Caco-2 (cell line): ENCODE results near the gene NHSL2. TPM values are rescaled to one million over a fixed set of nuclear protein-coding genes. Genes with fewer than 3 reads are reported as not detected.

Experiments
- BruUV-seq: library from RNA; stranded (reverse); fragments of 400-500 nt; replicated peaks from 2 replicates; lab custom pipeline; 2021; lab: Mats Ljungman, UMichigan
- CTCF ChIA-PET: fragments of 300-600 bp; sonication (Branson Sonifier 250); formaldehyde crosslinking; loops from one replicate; lab custom pipeline; 2022; ENCODE audit warnings: antibody characterized with exemption; lab: Charles Lee
- POLR2A ChIA-PET: fragments of 300-600 bp; sonication (Branson Sonifier 250); formaldehyde crosslinking; loops from one replicate; lab custom pipeline; 2022; ENCODE audit warnings: antibody characterized with exemption; lab: Charles Lee
- DNase-seq, 2 experiments: peaks; one replicate each; pipeline versions ENCODE4 v3.0.0 to v3.0.0-alpha.2; 2020 to 2022
- H3K27me3 ChIP-seq: replicated peaks from 2 replicates; pipeline ENCODE4 v1.6.0; 2011; ENCODE audit warnings: low read length; ENCODE audit not compliant: control insufficient read depth, insufficient read depth
- H3K36me3 ChIP-seq: 2 replicates; pipeline ENCODE4 v1.5.1; 2011; ENCODE audit warnings: low read length; ENCODE audit not compliant: control insufficient read depth, insufficient read depth
- H3K4me1 ChIP-seq: fragments of 250-450 bp; sonication (Bioruptor Pico); 2 replicates; pipeline ENCODE4 v1.5.1; 2020; ENCODE audit warnings: mild to moderate bottlenecking
- H3K4me3 ChIP-seq: 2 replicates; pipeline ENCODE4 v1.5.1; 2011; ENCODE audit warnings: low read depth, mild to moderate bottlenecking, control low read depth, low read length
- H3K9me3 ChIP-seq: fragments of 250-450 bp; sonication (Bioruptor Pico); 2 replicates; pipeline ENCODE4 v1.5.1; 2020; ENCODE audit warnings: mild to moderate bottlenecking, moderate library complexity
- H3K27ac Mint-ChIP-seq: one replicate; pipeline ENCODE4 v1.8.0; 2022; ENCODE audit warnings: mixed read lengths; ENCODE audit not compliant: unreplicated experiment
- H3K27me3 Mint-ChIP-seq: one replicate; pipeline ENCODE4 v1.8.0; 2022; ENCODE audit warnings: mixed read lengths; ENCODE audit not compliant: insufficient read depth, unreplicated experiment
- H3K36me3 Mint-ChIP-seq: one replicate; pipeline ENCODE4 v1.8.0; 2022; ENCODE audit warnings: mild to moderate bottlenecking, mixed read lengths; ENCODE audit not compliant: insufficient read depth, unreplicated experiment
- H3K4me1 Mint-ChIP-seq: one replicate; pipeline ENCODE4 v1.8.0; 2022; ENCODE audit warnings: low read depth, mixed read lengths; ENCODE audit not compliant: unreplicated experiment
- H3K4me3 Mint-ChIP-seq: one replicate; pipeline ENCODE4 v1.8.0; 2022; ENCODE audit warnings: mild to moderate bottlenecking, moderate library complexity, mixed read lengths; ENCODE audit not compliant: unreplicated experiment
- H3K9me3 Mint-ChIP-seq: one replicate; pipeline ENCODE4 v1.8.0; 2022; ENCODE audit warnings: mixed read lengths; ENCODE audit not compliant: unreplicated experiment
- CTCF ChIP-seq, 2 experiments: fragments of 200-600 bp in 1 of 2; IDR thresholded peaks; 1 replicate in 1 of 2; 2 replicates in 1 of 2; pipeline versions ENCODE4 v1.5.1 to v1.8.0; 2011 to 2022; ENCODE audit warnings: antibody characterized with exemption in 1 of 2, control low read depth in 1 of 2, inconsistent platforms in 1 of 2, low read depth in 1 of 2, low read length in 1 of 2, mild to moderate bottlenecking in 1 of 2, moderate library complexity in 1 of 2; ENCODE audit not compliant: insufficient read depth in 1 of 2, severe bottlenecking in 1 of 2, unreplicated experiment in 1 of 2
- intact Hi-C: fragments of 100-400 bp; cut with micrococcal nuclease; formaldehyde crosslinking; loops from one replicate; pipeline ENCODE4 v1.10.0; 2022; ENCODE audit not compliant: unreplicated experiment
- total RNA-seq: library from RNA; stranded (reverse); gene quantifications from 2 replicates; pipeline ENCODE4 v1.2.3, GENCODE V29; 2022

The NHSL2 gene
- total RNA-seq, 1 experiment from 2014 or later = 0.18 TPM

GRCh38 chrX:72051589-72051988, 140.9 kb downstream of the NHSL2 start:
- Mint-ChIP-seq H3K4me1 (no peaks in the 10 kb centered on the region), H3K27me3 (no peaks in the 10 kb centered on the region), H3K27ac (no peak overlapping the region), H3K4me3 (no peak overlapping the region), H3K9me3 (no peaks in the 10 kb centered on the region), H3K36me3 (no peaks in the 10 kb centered on the region)
- H3K4me3 ChIP-seq = no peak overlapping the region
- intact Hi-C loops = no loop called here
- H3K27me3 ChIP-seq = no peaks in the 10 kb centered on the region
- no peaks in the 10 kb centered on the region for H3K9me3 ChIP-seq
- ChIA-PET POLR2A (no interaction called here), CTCF (no interaction called here)
- H3K36me3 ChIP-seq = no peaks in the 10 kb centered on the region
- no TSS peak for BruUV-seq
- DNase-seq = no peak
- no peaks in the 10 kb centered on the region for H3K4me1 ChIP-seq
- TF ChIP-seq CTCF (IDR thresholded peaks at IDR 0.05; ENCODE audit: insufficient read depth in 1 of 2, low read depth in 1 of 2, low read length in 1 of 2, severe bottlenecking in 1 of 2, unreplicated experiment in 1 of 2) = no peak

GRCh38 chrX:72052415-72053090, 141.9 kb downstream of the NHSL2 start:
- ChIA-PET CTCF (no interaction called here), POLR2A (no interaction called here)
- Mint-ChIP-seq H3K9me3 (no peaks in the 10 kb centered on the region), H3K4me3 (no peak overlapping the region), H3K27ac (no peak overlapping the region), H3K4me1 (no peaks in the 10 kb centered on the region), H3K36me3 (no peaks in the 10 kb centered on the region), H3K27me3 (no peaks in the 10 kb centered on the region)
- no peaks in the 10 kb centered on the region for H3K36me3 ChIP-seq
- H3K4me3 ChIP-seq = no peak overlapping the region
- intact Hi-C loops = no loop called here
- no peaks in the 10 kb centered on the region for H3K4me1 ChIP-seq
- H3K9me3 ChIP-seq = no peaks in the 10 kb centered on the region
- H3K27me3 ChIP-seq = no peaks in the 10 kb centered on the region
- TF ChIP-seq CTCF (IDR thresholded peaks at IDR 0.05; ENCODE audit: insufficient read depth in 1 of 2, low read depth in 1 of 2, low read length in 1 of 2, severe bottlenecking in 1 of 2, unreplicated experiment in 1 of 2) = no peak
- no TSS peak for BruUV-seq
- DNase-seq = no peak

GRCh38 chrX:72053508-72053907, 142.9 kb downstream of the NHSL2 start:
- Mint-ChIP-seq H3K9me3 (no peaks in the 10 kb centered on the region), H3K4me1 (no peaks in the 10 kb centered on the region), H3K27ac (no peak overlapping the region), H3K27me3 (no peaks in the 10 kb centered on the region), H3K36me3 (no peaks in the 10 kb centered on the region), H3K4me3 (no peak overlapping the region)
- H3K4me1 ChIP-seq = no peaks in the 10 kb centered on the region
- CTCF ChIA-PET = no interaction called here
- no peak for TF ChIP-seq CTCF (IDR thresholded peaks at IDR 0.05; ENCODE audit: insufficient read depth in 1 of 2, low read depth in 1 of 2, low read length in 1 of 2, severe bottlenecking in 1 of 2, unreplicated experiment in 1 of 2)
- intact Hi-C loops = no loop called here
- POLR2A ChIA-PET = no interaction called here
- H3K36me3 ChIP-seq = no peaks in the 10 kb centered on the region
- no peaks in the 10 kb centered on the region for H3K27me3 ChIP-seq
- no peak overlapping the region for H3K4me3 ChIP-seq
- no peaks in the 10 kb centered on the region for H3K9me3 ChIP-seq
- no TSS peak for BruUV-seq
- DNase-seq = no peak
